HK-2 (cell line): ENCODE results near the gene CCDC40.

ENCODE experiments used
- DNase-seq: peaks from one replicate; pipeline ENCODE4 v3.0.0-alpha.2; 2018; ENCODE audit not compliant: unreplicated experiment

Gene CCDC40

GRCh38 chr17:80115159-80115558 lies 78.7 kb downstream of the CCDC40 start:
- no peak for DNase-seq

- no peak for DNase-seq
These were observed 80.0 kb downstream of the CCDC40 start for GRCh38 chr17:80116276-80116920.

- no peak for DNase-seq
These were observed 80.5 kb downstream of the CCDC40 start for GRCh38 chr17:80116921-80117380.

GRCh38 chr17:80117491-80118401 lies 81.3 kb downstream of the CCDC40 start:
- DNase-seq, result no peak

GRCh38 chr17:80118601-80119270 lies 82.3 kb downstream of the CCDC40 start:
- DNase-seq, result no peak

GRCh38 chr17:80119271-80119791 lies 82.9 kb downstream of the CCDC40 start:
- no peak for DNase-seq

GRCh38 chr17:80119839-80120238 lies 83.4 kb downstream of the CCDC40 start:
- no peak for DNase-seq

GRCh38 chr17:80122026-80122575 lies 85.7 kb downstream of the CCDC40 start:
- DNase-seq, result no peak

- no peak for DNase-seq
These were observed 86.6 kb downstream of the CCDC40 start for GRCh38 chr17:80122926-80123505.

GRCh38 chr17:80123791-80124190 lies 87.3 kb downstream of the CCDC40 start:
- DNase-seq, result no peak

- DNase-seq, result no peak
These were observed 88.0 kb downstream of the CCDC40 start for GRCh38 chr17:80124351-80124981.

GRCh38 chr17:80125656-80126448 lies 89.4 kb downstream of the CCDC40 start:
- DNase-seq, result no peak

GRCh38 chr17:80126449-80126715 lies 89.9 kb downstream of the CCDC40 start:
- no peak for DNase-seq

- no peak for DNase-seq
These were observed 92.6 kb downstream of the CCDC40 start for GRCh38 chr17:80129006-80129565.

GRCh38 chr17:80130992-80131391 lies 94.5 kb downstream of the CCDC40 start:
- DNase-seq, result no peak

GRCh38 chr17:80132906-80133625 lies 96.6 kb downstream of the CCDC40 start:
- no peak for DNase-seq

- DNase-seq, result no peak
These were observed 97.2 kb downstream of the CCDC40 start for GRCh38 chr17:80133626-80133970.

GRCh38 chr17:80137131-80137530 lies 100.7 kb downstream of the CCDC40 start:
- DNase-seq, result no peak

GRCh38 chr17:80138856-80139426 lies 102.5 kb downstream of the CCDC40 start:
- DNase-seq, result no peak
